ENCODE results near the gene CALML6. TPM values are rescaled to one million over a fixed set of nuclear protein-coding genes. Genes with fewer than 3 reads are reported as not detected.

Gene CALML6
- total and polyA plus RNA-seq, 2 experiments from 2014 or later: 0.87 TPM; not detected in 1

DNA sequence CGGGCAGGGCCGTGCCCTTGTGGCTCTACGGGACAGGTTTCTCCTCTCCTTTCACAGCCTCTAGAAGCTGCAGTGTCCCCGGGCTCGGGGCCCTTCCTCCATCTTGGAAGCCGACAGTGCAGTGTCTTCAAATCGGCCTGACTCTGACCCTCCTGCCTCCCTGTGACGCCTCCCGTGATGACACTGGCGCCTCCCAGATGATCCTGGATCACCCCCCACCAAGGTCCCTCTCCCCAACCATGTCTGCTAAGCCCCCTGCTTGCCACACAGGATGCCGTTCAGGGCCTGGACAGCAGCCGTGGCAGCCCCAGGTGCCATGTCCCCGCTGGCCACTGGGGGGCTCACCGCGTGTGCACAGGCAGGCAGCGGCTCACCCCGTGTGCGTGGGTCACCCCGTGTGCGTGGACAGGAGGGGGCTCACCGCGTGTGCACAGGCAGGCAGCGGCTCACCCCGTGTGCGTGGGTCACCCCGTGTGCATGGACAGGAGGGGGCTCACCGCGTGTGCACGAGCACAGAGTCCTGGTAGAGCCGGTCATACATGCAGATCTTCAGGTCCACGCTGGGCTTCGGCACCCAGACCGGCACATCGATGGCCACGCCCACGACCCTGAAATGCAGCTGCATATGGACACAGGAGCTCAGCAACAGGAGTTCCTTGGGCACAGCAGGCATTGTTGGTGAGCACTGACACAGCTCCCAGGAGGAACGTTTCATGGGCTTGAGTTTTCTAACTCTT is 28.9 kb downstream of the CALML6 start:
- DNase-seq (ENCODE audit: low spot score) (peak; percentile 81), ATAC-seq (peak; percentile 95)
- 0 out of 2 replicates have a peak overlapping the region, but pooled peaks have one; percentile 78 for H3K27ac ChIP-seq (ENCODE audit: low read depth)
- H4K20me1 ChIP-seq (replicated peaks; ENCODE audit: insufficient read depth): no peaks in the 10 kb centered on the region
- Mint-ChIP-seq H3K27me3 (ENCODE audit: insufficient read depth, low read depth, poor library complexity) (peaks cover 20% of the 10 kb centered on the region), H3K4me1 (peaks cover 4% of the 10 kb centered on the region; the same call in 1 of the 3 replicates), H3K9me3 (no peaks in the 10 kb centered on the region), H3K36me3 (ENCODE audit: low read depth) (no peaks in the 10 kb centered on the region), H3K4me3 (peak overlapping the region; percentile 58), H3K27ac (peak overlapping the region; percentile 67)
- H3K4me2 ChIP-seq: peak overlapping the region; percentile 69; the same call in 1 of the 2 replicates
- peak overlapping the region; percentile 53 for H3K4me3 ChIP-seq
- H3K4me1 ChIP-seq (ENCODE audit: insufficient read depth): no peaks in the 10 kb centered on the region
- no peaks in the 10 kb centered on the region for H3K36me3 ChIP-seq (ENCODE audit: insufficient read depth)
- TF ChIP-seq, protein P1, sequence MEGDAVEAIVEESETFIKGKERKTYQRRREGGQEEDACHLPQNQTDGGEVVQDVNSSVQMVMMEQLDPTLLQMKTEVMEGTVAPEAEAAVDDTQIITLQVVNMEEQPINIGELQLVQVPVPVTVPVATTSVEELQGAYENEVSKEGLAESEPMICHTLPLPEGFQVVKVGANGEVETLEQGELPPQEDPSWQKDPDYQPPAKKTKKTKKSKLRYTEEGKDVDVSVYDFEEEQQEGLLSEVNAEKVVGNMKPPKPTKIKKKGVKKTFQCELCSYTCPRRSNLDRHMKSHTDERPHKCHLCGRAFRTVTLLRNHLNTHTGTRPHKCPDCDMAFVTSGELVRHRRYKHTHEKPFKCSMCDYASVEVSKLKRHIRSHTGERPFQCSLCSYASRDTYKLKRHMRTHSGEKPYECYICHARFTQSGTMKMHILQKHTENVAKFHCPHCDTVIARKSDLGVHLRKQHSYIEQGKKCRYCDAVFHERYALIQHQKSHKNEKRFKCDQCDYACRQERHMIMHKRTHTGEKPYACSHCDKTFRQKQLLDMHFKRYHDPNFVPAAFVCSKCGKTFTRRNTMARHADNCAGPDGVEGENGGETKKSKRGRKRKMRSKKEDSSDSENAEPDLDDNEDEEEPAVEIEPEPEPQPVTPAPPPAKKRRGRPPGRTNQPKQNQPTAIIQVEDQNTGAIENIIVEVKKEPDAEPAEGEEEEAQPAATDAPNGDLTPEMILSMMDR (conservative IDR thresholded peaks at IDR 0.05; ENCODE audit: low read depth in 2 of 2): peak; percentile 75 to 80
- TF ChIP-seq, protein P2, sequence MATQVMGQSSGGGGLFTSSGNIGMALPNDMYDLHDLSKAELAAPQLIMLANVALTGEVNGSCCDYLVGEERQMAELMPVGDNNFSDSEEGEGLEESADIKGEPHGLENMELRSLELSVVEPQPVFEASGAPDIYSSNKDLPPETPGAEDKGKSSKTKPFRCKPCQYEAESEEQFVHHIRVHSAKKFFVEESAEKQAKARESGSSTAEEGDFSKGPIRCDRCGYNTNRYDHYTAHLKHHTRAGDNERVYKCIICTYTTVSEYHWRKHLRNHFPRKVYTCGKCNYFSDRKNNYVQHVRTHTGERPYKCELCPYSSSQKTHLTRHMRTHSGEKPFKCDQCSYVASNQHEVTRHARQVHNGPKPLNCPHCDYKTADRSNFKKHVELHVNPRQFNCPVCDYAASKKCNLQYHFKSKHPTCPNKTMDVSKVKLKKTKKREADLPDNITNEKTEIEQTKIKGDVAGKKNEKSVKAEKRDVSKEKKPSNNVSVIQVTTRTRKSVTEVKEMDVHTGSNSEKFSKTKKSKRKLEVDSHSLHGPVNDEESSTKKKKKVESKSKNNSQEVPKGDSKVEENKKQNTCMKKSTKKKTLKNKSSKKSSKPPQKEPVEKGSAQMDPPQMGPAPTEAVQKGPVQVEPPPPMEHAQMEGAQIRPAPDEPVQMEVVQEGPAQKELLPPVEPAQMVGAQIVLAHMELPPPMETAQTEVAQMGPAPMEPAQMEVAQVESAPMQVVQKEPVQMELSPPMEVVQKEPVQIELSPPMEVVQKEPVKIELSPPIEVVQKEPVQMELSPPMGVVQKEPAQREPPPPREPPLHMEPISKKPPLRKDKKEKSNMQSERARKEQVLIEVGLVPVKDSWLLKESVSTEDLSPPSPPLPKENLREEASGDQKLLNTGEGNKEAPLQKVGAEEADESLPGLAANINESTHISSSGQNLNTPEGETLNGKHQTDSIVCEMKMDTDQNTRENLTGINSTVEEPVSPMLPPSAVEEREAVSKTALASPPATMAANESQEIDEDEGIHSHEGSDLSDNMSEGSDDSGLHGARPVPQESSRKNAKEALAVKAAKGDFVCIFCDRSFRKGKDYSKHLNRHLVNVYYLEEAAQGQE (IDR thresholded peaks at IDR 0.05; ENCODE audit: unreplicated experiment): peak; percentile 66
- TF ChIP-seq ZNF331 (CRISPR knock-in tag; IDR thresholded peaks at IDR 0.05; ENCODE audit: low read depth) (no peak), CREB1 (CRISPR knock-in tag; IDR thresholded peaks at IDR 0.05; ENCODE audit: low read depth) (peak; percentile 39; the same call in 1 of the 2 replicates)
- TF ChIP-seq, protein P3, sequence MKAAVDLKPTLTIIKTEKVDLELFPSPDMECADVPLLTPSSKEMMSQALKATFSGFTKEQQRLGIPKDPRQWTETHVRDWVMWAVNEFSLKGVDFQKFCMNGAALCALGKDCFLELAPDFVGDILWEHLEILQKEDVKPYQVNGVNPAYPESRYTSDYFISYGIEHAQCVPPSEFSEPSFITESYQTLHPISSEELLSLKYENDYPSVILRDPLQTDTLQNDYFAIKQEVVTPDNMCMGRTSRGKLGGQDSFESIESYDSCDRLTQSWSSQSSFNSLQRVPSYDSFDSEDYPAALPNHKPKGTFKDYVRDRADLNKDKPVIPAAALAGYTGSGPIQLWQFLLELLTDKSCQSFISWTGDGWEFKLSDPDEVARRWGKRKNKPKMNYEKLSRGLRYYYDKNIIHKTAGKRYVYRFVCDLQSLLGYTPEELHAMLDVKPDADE (IDR thresholded peaks at IDR 0.05): no peak
- H3K27me3 ChIP-seq (ENCODE audit: insufficient read depth): no peaks in the 10 kb centered on the region
- H2AFZ ChIP-seq: peak overlapping the region; percentile 97
- no peaks in the 10 kb centered on the region for H3K9me2 ChIP-seq (ENCODE audit: insufficient read depth)
- H3F3A ChIP-seq (replicated peaks; ENCODE audit: low read depth): 0 out of 2 replicates have a peak, but pooled peaks cover 4% of the 10 kb centered on the region
- H3K79me2 ChIP-seq (replicated peaks; ENCODE audit: insufficient read depth): no peaks in the 10 kb centered on the region

DNA sequence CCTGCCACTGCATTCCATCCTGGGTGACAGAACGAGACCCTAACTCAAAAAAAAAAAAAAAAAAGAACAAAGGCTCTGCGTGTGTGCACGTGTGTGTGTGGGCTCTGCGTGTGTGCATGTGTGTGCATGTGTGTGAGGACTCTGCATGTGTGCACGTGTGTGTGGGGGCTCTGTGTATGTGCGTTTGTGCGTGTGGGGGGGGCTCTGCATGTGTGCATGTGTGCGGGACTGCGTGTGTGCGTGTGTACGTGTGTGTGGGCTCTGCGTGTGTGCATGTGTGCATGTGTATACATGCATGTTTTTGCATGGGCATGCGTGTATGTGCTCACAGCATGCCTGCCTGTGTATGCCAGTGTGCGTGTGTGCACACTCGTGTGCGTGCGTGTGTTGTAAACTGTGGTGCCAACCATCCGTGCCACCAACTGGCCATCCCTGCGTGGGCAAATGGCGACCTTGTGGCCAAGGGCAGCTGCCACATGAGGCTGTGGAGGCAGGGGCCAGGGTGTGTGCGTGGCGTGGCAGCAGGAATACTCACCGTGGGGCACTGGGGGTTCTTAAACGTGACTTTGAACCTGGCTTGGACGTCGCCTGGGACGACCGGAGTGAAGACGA is 30.8 kb downstream of the CALML6 start:
- Histone ChIP-seq H3K4me2 (no peak overlapping the region), H3K27me3 (ENCODE audit: insufficient read depth) (no peaks in the 10 kb centered on the region), H2AFZ (no peak overlapping the region), H4K20me1 (replicated peaks; ENCODE audit: insufficient read depth) (no peaks in the 10 kb centered on the region), H3F3A (replicated peaks; ENCODE audit: low read depth) (0 out of 2 replicates have a peak, but pooled peaks cover 4% of the 10 kb centered on the region), H3K4me1 (ENCODE audit: insufficient read depth) (no peaks in the 10 kb centered on the region), H3K4me3 (no peak overlapping the region), H3K36me3 (ENCODE audit: insufficient read depth) (no peaks in the 10 kb centered on the region), H3K27ac (ENCODE audit: low read depth) (no peak overlapping the region), H3K9me2 (ENCODE audit: insufficient read depth) (no peaks in the 10 kb centered on the region), H3K79me2 (replicated peaks; ENCODE audit: insufficient read depth) (no peaks in the 10 kb centered on the region)
- Mint-ChIP-seq H3K4me3 (no peak overlapping the region; the same call in 2 of the 3 replicates), H3K27ac (no peak overlapping the region), H3K36me3 (ENCODE audit: low read depth) (no peaks in the 10 kb centered on the region), H3K27me3 (ENCODE audit: insufficient read depth, low read depth, poor library complexity) (peaks cover 13% of the 10 kb centered on the region), H3K4me1 (peaks cover 4% of the 10 kb centered on the region; the same call in 1 of the 3 replicates), H3K9me3 (no peaks in the 10 kb centered on the region)
- DNase-seq (ENCODE audit: low spot score): no peak
- no peak for ATAC-seq
- TF ChIP-seq STAT1 (IDR thresholded peaks at IDR 0.05; ENCODE audit: unreplicated experiment): no peak

Measured in GM23338 (cell line).